MCF 10A (cell line): Measurements from ENCODE around the gene SPDYC. TPM values are rescaled to one million over a fixed set of nuclear protein-coding genes. Genes with fewer than 3 reads are reported as not detected.

Source experiments
- BruUV-seq: library from RNA; stranded (reverse); fragments of 400-500 nt; replicated peaks from 2 replicates; lab custom pipeline; 2021; lab: Mats Ljungman, UMichigan
- CTCF ChIA-PET: fragments of 300-600 bp; sonication (Branson Sonifier 250); formaldehyde crosslinking; extraction: SDS; loops from one replicate; lab custom pipeline; 2021; ENCODE audit warnings: antibody characterized with exemption, inconsistent platforms; lab: Yijun Ruan, JAX
- POLR2A ChIA-PET: fragments of 300-600, 350-650 bp; sonication (Branson Sonifier 250); formaldehyde crosslinking; extraction: SDS; loops from one replicate; lab custom pipeline; 2020; ENCODE audit warnings: antibody characterized with exemption, inconsistent platforms; lab: Yijun Ruan, JAX
- DNase-seq: peaks from one replicate; pipeline ENCODE4 v3.0.0-alpha.2; 2018; ENCODE audit not compliant: unreplicated experiment
- H3K27ac Mint-ChIP-seq: one replicate; pipeline ENCODE4 v1.8.0; 2022; ENCODE audit warnings: mild to moderate bottlenecking, low read depth, mixed read lengths; ENCODE audit not compliant: unreplicated experiment
- H3K27me3 Mint-ChIP-seq: one replicate; pipeline ENCODE4 v1.8.0; 2022; ENCODE audit warnings: mixed read lengths; ENCODE audit not compliant: insufficient read depth, unreplicated experiment
- H3K36me3 Mint-ChIP-seq: one replicate; pipeline ENCODE4 v1.8.0; 2022; ENCODE audit warnings: mild to moderate bottlenecking, moderate library complexity, mixed read lengths; ENCODE audit not compliant: insufficient read depth, unreplicated experiment
- H3K4me1 Mint-ChIP-seq: one replicate; pipeline ENCODE4 v1.8.0; 2022; ENCODE audit warnings: mixed read lengths; ENCODE audit not compliant: insufficient read depth, unreplicated experiment
- H3K4me3 Mint-ChIP-seq: one replicate; pipeline ENCODE4 v1.8.0; 2022; ENCODE audit warnings: mild to moderate bottlenecking, moderate library complexity, mixed read lengths; ENCODE audit not compliant: unreplicated experiment
- H3K9me3 Mint-ChIP-seq: one replicate; pipeline ENCODE4 v1.8.0; 2022; ENCODE audit warnings: mixed read lengths; ENCODE audit not compliant: unreplicated experiment
- intact Hi-C: fragments of 100-400 bp; cut with micrococcal nuclease; formaldehyde crosslinking; loops from 2 replicates; pipeline ENCODE4 v1.14.1; 2022
- total RNA-seq: library from RNA; stranded (reverse); gene quantifications from 2 replicates; pipeline ENCODE4 v1.2.3, GENCODE V29; 2022
- TF ChIP-seq, protein P1 (sequence below): fragments of 200-600 bp; IDR thresholded peaks from one replicate; pipeline ENCODE4 v1.8.0; 2022; ENCODE audit warnings: antibody characterized with exemption, mild to moderate bottlenecking; ENCODE audit not compliant: unreplicated experiment

Gene SPDYC
- total RNA-seq, 1 experiment from 2014 or later = not detected

DNA sequence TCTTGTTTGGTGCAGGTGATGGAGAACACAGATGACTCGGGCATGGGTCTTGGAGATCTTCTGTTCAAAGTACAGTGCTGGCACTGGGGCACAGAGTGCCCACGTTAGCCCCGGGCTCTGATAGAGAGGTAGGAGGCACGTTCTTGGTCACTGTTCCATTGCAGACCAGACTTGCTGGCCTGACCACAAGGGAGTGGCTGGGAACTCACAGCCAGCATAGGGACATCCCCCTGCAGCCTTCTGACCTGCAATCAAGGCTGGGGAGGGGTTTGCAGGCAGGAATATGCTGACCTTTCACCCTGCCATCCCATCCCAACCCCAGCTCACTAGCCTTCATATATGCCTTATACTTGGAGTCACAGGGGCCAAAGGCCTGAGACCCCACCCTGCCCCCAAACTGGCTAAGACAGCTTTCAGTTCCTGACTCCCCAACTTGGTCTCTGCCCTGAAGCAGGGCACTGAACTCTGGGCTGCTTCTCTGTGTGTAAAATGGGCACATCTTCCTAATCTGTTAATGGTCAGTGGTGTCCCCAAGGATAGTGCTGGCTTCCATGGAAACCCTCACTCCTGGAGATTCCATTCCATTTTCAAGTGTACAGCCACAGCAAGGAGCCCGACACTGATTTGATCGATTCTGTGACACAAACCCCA lies 43.3 kb upstream of the SPDYC start:
- Mint-ChIP-seq H3K9me3 (no peaks in the 10 kb centered on the region), H3K27me3 (no peaks in the 10 kb centered on the region), H3K27ac (no peak overlapping the region), H3K4me1 (peaks cover 6% of the 10 kb centered on the region), H3K4me3 (no peak overlapping the region), H3K36me3 (peaks cover 65% of the 10 kb centered on the region)
- POLR2A ChIA-PET = interaction anchor here (1.6 to 2.5 kb wide), 2 partner anchors 10 to 55 kb away, joined by 3 to 9 read pairs; partner anchors contain the start of genes CAPN1 and ZNHIT2
- intact Hi-C loops = no loop called here
- no TSS peak for BruUV-seq
- CTCF ChIA-PET = interaction anchor here (1.3 kb wide), 1 partner anchor 208 kb away, joined by 4 read pairs; no protein-coding TSS in a partner anchor
- no peak for DNase-seq
- TF ChIP-seq, protein P1, sequence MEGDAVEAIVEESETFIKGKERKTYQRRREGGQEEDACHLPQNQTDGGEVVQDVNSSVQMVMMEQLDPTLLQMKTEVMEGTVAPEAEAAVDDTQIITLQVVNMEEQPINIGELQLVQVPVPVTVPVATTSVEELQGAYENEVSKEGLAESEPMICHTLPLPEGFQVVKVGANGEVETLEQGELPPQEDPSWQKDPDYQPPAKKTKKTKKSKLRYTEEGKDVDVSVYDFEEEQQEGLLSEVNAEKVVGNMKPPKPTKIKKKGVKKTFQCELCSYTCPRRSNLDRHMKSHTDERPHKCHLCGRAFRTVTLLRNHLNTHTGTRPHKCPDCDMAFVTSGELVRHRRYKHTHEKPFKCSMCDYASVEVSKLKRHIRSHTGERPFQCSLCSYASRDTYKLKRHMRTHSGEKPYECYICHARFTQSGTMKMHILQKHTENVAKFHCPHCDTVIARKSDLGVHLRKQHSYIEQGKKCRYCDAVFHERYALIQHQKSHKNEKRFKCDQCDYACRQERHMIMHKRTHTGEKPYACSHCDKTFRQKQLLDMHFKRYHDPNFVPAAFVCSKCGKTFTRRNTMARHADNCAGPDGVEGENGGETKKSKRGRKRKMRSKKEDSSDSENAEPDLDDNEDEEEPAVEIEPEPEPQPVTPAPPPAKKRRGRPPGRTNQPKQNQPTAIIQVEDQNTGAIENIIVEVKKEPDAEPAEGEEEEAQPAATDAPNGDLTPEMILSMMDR = no peak

DNA sequence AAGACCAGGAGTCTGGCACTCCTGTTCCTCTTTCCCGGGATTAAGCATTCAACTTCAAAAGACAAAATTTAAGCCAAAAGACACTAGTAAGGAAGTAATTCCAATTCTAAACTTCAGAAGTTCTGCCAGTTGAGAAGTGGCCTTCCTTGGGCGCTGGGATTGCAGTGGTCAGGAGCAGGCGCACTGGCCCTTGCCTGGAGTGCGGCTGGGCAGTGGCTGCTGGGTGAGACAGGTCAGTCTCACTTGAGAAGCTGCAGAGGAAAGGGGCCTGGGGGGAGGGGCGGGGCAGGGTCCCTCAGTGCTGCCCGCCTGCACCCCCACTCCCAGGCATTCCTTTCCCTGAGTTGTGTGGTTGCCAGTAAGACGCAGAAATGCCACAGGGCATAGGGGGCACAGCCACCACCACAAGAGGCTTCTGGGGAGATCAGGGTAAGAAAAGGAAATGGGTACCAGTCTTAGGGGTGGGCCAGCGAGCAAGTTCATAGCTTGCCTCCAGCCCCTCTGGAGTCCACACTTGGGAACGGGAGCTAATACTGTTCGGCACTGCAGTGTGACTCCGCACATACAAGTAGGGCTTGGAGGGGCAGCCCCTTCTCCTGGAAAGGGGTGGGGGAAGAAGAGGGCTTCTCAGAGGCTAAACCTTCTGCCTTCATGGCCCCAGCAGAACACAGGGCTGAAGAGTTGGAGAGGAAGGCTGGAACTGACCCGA lies 42.4 kb upstream of the SPDYC start:
- no peak overlapping the region for H3K4me3 Mint-ChIP-seq
- POLR2A ChIA-PET = interaction anchor here (1.6 to 2.5 kb wide), 2 partner anchors 11 to 54 kb away, joined by 3 to 9 read pairs; partner anchors contain the start of genes CAPN1 and ZNHIT2
- CTCF ChIA-PET = no interaction called here
- no peaks in the 10 kb centered on the region for H3K9me3 Mint-ChIP-seq
- peaks cover 8% of the 10 kb centered on the region for H3K4me1 Mint-ChIP-seq
- H3K27ac Mint-ChIP-seq = no peak overlapping the region
- peaks cover 62% of the 10 kb centered on the region for H3K36me3 Mint-ChIP-seq
- TF ChIP-seq, protein P1 = no peak
- no peak for DNase-seq
- H3K27me3 Mint-ChIP-seq = no peaks in the 10 kb centered on the region
- TSS peak; percentile 5 for BruUV-seq
- intact Hi-C loops = no loop called here

DNA sequence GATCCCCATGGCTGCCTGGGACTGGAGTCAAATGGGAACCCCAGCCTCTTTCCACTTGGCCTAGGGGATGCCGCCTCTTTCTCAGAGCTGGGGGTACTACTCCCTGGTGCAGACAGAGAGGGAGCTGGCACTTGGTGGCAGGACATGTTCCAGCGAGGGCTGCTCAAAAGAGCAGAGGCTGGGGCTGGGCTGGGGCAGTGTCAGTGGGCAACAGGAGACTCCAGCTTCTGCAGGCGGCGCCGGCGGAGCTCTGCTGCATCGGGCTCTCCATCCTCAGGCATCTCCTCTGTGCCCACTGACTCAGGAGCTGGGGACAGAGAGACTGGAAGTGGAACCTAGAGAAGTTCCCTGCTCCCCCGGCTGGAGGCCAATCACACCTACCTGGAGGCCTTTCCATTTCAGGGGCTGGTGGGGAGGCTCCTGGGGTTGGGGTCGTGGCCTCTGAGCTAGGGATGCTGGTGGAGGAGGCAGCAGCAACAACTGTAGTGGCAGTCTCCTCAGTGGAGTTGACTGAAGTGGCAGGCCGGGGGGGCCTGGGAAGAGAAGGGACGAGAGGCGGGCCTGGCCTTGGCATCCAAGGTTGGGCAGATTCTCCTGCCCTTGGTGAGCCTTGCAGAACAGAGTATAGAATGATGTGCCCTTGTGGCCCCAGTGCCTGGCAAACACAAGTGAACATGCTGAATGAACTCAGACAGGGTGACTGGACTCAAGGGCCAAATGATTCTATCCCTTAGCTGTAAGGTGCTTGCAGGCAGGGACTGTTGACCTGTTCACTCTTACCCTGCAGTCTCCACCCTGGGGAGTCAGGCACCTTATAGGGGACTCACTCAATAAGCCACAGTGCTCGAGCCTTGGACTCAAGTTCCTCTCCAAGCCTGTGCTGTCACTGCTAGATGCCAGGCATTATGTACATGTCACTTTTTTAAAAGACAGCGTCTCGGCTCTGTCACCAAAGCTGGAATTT lies 41.6 kb upstream of the SPDYC start:
- intact Hi-C loops = no loop called here
- H3K27ac Mint-ChIP-seq = no peak overlapping the region
- no peak for DNase-seq
- TF ChIP-seq, protein P1 = no peak
- H3K27me3 Mint-ChIP-seq = no peaks in the 10 kb centered on the region
- ChIA-PET CTCF (interaction anchor here (0.7 to 1.2 kb wide), 5 partner anchors 11 to 75 kb away, joined by 3 to 4 read pairs (median 3); partner anchors contain the start of genes TM7SF2 and ZNHIT2), POLR2A (interaction anchor here (2.5 kb wide), 1 partner anchor 11 kb away, joined by 9 read pairs; the partner anchor contains the start of gene ZNHIT2)
- no peaks in the 10 kb centered on the region for H3K9me3 Mint-ChIP-seq
- H3K4me3 Mint-ChIP-seq = no peak overlapping the region
- H3K4me1 Mint-ChIP-seq = peaks cover 16% of the 10 kb centered on the region
- peaks cover 62% of the 10 kb centered on the region for H3K36me3 Mint-ChIP-seq
- BruUV-seq = no TSS peak
